Endodermal cell (in vitro differentiated cells): ENCODE measurements around the gene OR6Q1. TPM values are rescaled to one million over a fixed set of nuclear protein-coding genes. Genes with fewer than 3 reads are reported as not detected.

Source experiments
- DNase-seq: peaks from one replicate; pipeline ENCODE4 v3.0.0-alpha.2; 2017
- H3K27ac ChIP-seq: 2 replicates; pipeline ENCODE4 v1.5.1; 2013; ENCODE audit warnings: mild to moderate bottlenecking, low read depth, low read length, moderate library complexity
- H3K27me3 ChIP-seq: 2 replicates; pipeline ENCODE4 v1.6.1; 2013; ENCODE audit warnings: mild to moderate bottlenecking, low read length, moderate library complexity; ENCODE audit not compliant: insufficient read depth, control insufficient read depth, poor library complexity, severe bottlenecking
- H3K36me3 ChIP-seq: 2 replicates; pipeline ENCODE4 v1.7.0; 2013; ENCODE audit warnings: mild to moderate bottlenecking, low read length, moderate library complexity; ENCODE audit not compliant: control insufficient read depth, insufficient read depth
- H3K4me1 ChIP-seq: one replicate; pipeline ENCODE4 v1.7.0; 2013; ENCODE audit warnings: low read length; ENCODE audit not compliant: control insufficient read depth, insufficient read depth
- H3K4me3 ChIP-seq: 2 replicates; pipeline ENCODE4 v1.5.1; 2013; ENCODE audit warnings: mild to moderate bottlenecking, low read length, moderate library complexity
- H3K9ac ChIP-seq: 2 replicates; pipeline ENCODE4 v1.6.1; 2013; ENCODE audit warnings: mild to moderate bottlenecking, low read length, moderate library complexity; ENCODE audit not compliant: poor library complexity, severe bottlenecking; ENCODE audit errors: extremely low read depth
- H3K9me3 ChIP-seq: 2 replicates; pipeline ENCODE4 v1.6.1; 2013; ENCODE audit warnings: mild to moderate bottlenecking, low read length, moderate library complexity; ENCODE audit not compliant: control insufficient read depth
- H3K27ac Mint-ChIP-seq: 2 replicates; pipeline ENCODE4 v1.8.0; 2020; ENCODE audit warnings: mixed read lengths
- H3K27me3 Mint-ChIP-seq: 2 replicates; pipeline ENCODE4 v1.8.0; 2021; ENCODE audit warnings: mild to moderate bottlenecking, mixed read lengths; ENCODE audit not compliant: insufficient read depth
- H3K36me3 Mint-ChIP-seq: 2 replicates; pipeline ENCODE4 v1.8.0; 2020; ENCODE audit warnings: low read depth, mixed read lengths
- H3K4me1 Mint-ChIP-seq: 2 replicates; pipeline ENCODE4 v1.8.0; 2020; ENCODE audit warnings: mixed read lengths
- H3K4me3 Mint-ChIP-seq: 2 replicates; pipeline ENCODE4 v1.8.0; 2020; ENCODE audit warnings: mild to moderate bottlenecking, moderate library complexity, mixed read lengths
- H3K9me3 Mint-ChIP-seq: 2 replicates; pipeline ENCODE4 v1.8.0; 2020; ENCODE audit warnings: mild to moderate bottlenecking, mixed read lengths
- CTCF ChIP-seq: fragments of 200-600 bp; sonication (generic); conservative IDR thresholded peaks from 2 replicates; pipeline ENCODE4 v1.5.0; 2021; ENCODE audit warnings: antibody characterized with exemption, mild to moderate bottlenecking
- WGBS, 2 experiments: methylation state at CpG; one replicate each; pipeline versions ENCODE4 v1.1.5 to v1.1.7; 2013; ENCODE audit warnings: missing lambda C conversion rate in 2 of 2, mixed read lengths in 1 of 2; ENCODE audit not compliant: insufficient coverage in 1 of 2, insufficient read length in 1 of 2; 5-methylcytosine and 5-hydroxymethylcytosine counted together
- total RNA-seq, 2 donors: library from RNA; stranded (reverse); fragmentation: NEBNext Ultra II Directional in 1 of 2; extraction: Animal tissue kit (Norgen Biotek cat#: 25700) in 1 of 2; gene quantifications; 2 replicates in 1 of 2; 3 replicates in 1 of 2; pipeline ENCODE4 v1.2.1, GENCODE V29; 2021

The OR6Q1 gene
- total RNA-seq, 2 donors from 2014 or later = not detected

GRCh38 chr11:58046231-58046630 lies 15.5 kb downstream of the OR6Q1 start:
- no peak overlapping the region for H3K4me3 Mint-ChIP-seq
- peaks cover 12% of the 10 kb centered on the region for H3K27me3 Mint-ChIP-seq
- TF ChIP-seq CTCF = no peak

GRCh38 chr11:58047818-58048217 lies 17.1 kb downstream of the OR6Q1 start:
- TF ChIP-seq CTCF = no peak
- 88 to 100% methylated on average over 1 to 3 of the region's 3 CpGs for WGBS, 2 experiments
- H3K9me3 Mint-ChIP-seq = no peaks in the 10 kb centered on the region

More at GRCh38 chr11:58046231-58046630, 15.5 kb downstream of the OR6Q1 start:
- peaks cover 4% of the 10 kb centered on the region for H3K27me3 ChIP-seq
- Mint-ChIP-seq H3K27ac (no peak overlapping the region), H3K4me1 (no peaks in the 10 kb centered on the region), H3K36me3 (no peaks in the 10 kb centered on the region), H3K9me3 (no peaks in the 10 kb centered on the region)
- H3K36me3 ChIP-seq = no peaks in the 10 kb centered on the region
- no peaks in the 10 kb centered on the region for H3K9me3 ChIP-seq
- DNase-seq = no peak
- H3K27ac ChIP-seq = no peak overlapping the region
- H3K4me1 ChIP-seq = no peaks in the 10 kb centered on the region
- 87 to 93% methylated on average over 1 of the region's 3 CpGs for WGBS, 2 experiments
- H3K4me3 ChIP-seq = no peak overlapping the region
- no peak overlapping the region for H3K9ac ChIP-seq

GRCh38 chr11:58055806-58056401 lies 25.2 kb downstream of the OR6Q1 start:
- H3K36me3 ChIP-seq = no peaks in the 10 kb centered on the region
- H3K27me3 ChIP-seq = no peaks in the 10 kb centered on the region
- no peak for DNase-seq
- no peaks in the 10 kb centered on the region for H3K27me3 Mint-ChIP-seq
- H3K4me1 Mint-ChIP-seq = peaks cover 27% of the 10 kb centered on the region
- no peak for TF ChIP-seq CTCF
- H3K27ac ChIP-seq = no peak overlapping the region
- 100% methylated on average over 1 of the region's 1 CpG for WGBS, 2 experiments
- no peak overlapping the region for H3K9ac ChIP-seq
- H3K27ac Mint-ChIP-seq = no peak overlapping the region
- no peak overlapping the region for H3K4me3 ChIP-seq
- no peak overlapping the region for H3K4me3 Mint-ChIP-seq
- peaks cover 11% of the 10 kb centered on the region for H3K4me1 ChIP-seq
- H3K9me3 ChIP-seq = no peaks in the 10 kb centered on the region
- H3K9me3 Mint-ChIP-seq = peaks cover 15% of the 10 kb centered on the region
- no peaks in the 10 kb centered on the region for H3K36me3 Mint-ChIP-seq

More at GRCh38 chr11:58047818-58048217, 17.1 kb downstream of the OR6Q1 start:
- H3K9me3 ChIP-seq = no peaks in the 10 kb centered on the region
- H3K4me3 Mint-ChIP-seq = no peak overlapping the region
- peaks cover 10% of the 10 kb centered on the region for H3K27me3 Mint-ChIP-seq
- H3K4me1 ChIP-seq = no peaks in the 10 kb centered on the region
- no peaks in the 10 kb centered on the region for H3K36me3 Mint-ChIP-seq
- H3K4me3 ChIP-seq = no peak overlapping the region
- DNase-seq = no peak
- peaks cover 4% of the 10 kb centered on the region for H3K27me3 ChIP-seq
- H3K27ac Mint-ChIP-seq = no peak overlapping the region
- no peak overlapping the region for H3K27ac ChIP-seq
- no peaks in the 10 kb centered on the region for H3K36me3 ChIP-seq
- H3K9ac ChIP-seq = no peak overlapping the region
- no peaks in the 10 kb centered on the region for H3K4me1 Mint-ChIP-seq
